Measurements from ENCODE around the gene NTRK3. TPM values are rescaled to one million over a fixed set of nuclear protein-coding genes. Genes with fewer than 3 reads are reported as not detected.

NTRK3 gene
- total RNA-seq, 2 donors from 2014 or later = 0.66 to 5.2 TPM

GRCh38 chr15:87945246-87945645 lies 311.3 kb downstream of the NTRK3 start:
- no peak for TF ChIP-seq CTCF (IDR thresholded peaks at IDR 0.05)
- H3K4me1 ChIP-seq = no peaks in the 10 kb centered on the region
- ATAC-seq (no peak), DNase-seq (no peak)
- 51 to 90% methylated on average over 1 to 3 of the region's 3 CpGs for WGBS, 2 donors
- peaks cover 0 to 4% of the 10 kb centered on the region in 2 donors for H3K27me3 ChIP-seq
- peak overlapping the region in 1 of 4 donors; percentile 30 for H3K27ac ChIP-seq
- H3K36me3 ChIP-seq (replicated peaks in 1 of 2; ENCODE audit: insufficient read depth in 1 of 2, low read depth in 2 of 2) = no peaks in the 10 kb centered on the region
- intact Hi-C loops (cut with DNase I) = no loop called here
- H3K9me3 ChIP-seq = no peaks in the 10 kb centered on the region
- no peak overlapping the region for H3K4me3 ChIP-seq

- TF ChIP-seq POLR2A (IDR thresholded peaks at IDR 0.05) = no peak
- no peak for TF ChIP-seq CTCF (IDR thresholded peaks at IDR 0.05)
- intact Hi-C loops (cut with DNase I) = no loop called here
- 44 to 53% methylated on average over 7 of the region's 7 CpGs for WGBS, 2 donors
- peaks cover 0 to 4% of the 10 kb centered on the region in 2 donors for H3K27me3 ChIP-seq
- H3K27ac ChIP-seq = peak overlapping the region in 1 of 4 donors; percentile 30
- H3K36me3 ChIP-seq (replicated peaks in 1 of 2; ENCODE audit: insufficient read depth in 1 of 2, low read depth in 2 of 2) = no peaks in the 10 kb centered on the region
- no peak overlapping the region for H3K4me3 ChIP-seq
- DNase-seq (no peak), ATAC-seq (peak; percentile 47)
- H3K4me1 ChIP-seq = no peaks in the 10 kb centered on the region
- H3K9me3 ChIP-seq = no peaks in the 10 kb centered on the region
Measured at GRCh38 chr15:87944691-87945090, 311.8 kb downstream of the NTRK3 start.

GRCh38 chr15:87944050-87944449 lies 312.5 kb downstream of the NTRK3 start:
- DNase-seq (no peak), ATAC-seq (no peak)
- Histone ChIP-seq H3K4me1 (no peaks in the 10 kb centered on the region), H3K36me3 (replicated peaks in 1 of 2; ENCODE audit: insufficient read depth in 1 of 2, low read depth in 2 of 2) (no peaks in the 10 kb centered on the region), H3K9me3 (no peaks in the 10 kb centered on the region), H3K27ac (peak overlapping the region in 1 of 4 donors; percentile 17), H3K4me3 (no peak overlapping the region), H3K27me3 (peaks cover 0 to 4% of the 10 kb centered on the region in 2 donors)
- 45 to 53% methylated on average over 3 of the region's 3 CpGs for WGBS, 2 donors
- intact Hi-C loops (cut with DNase I) = no loop called here
- no peak for TF ChIP-seq POLR2A (IDR thresholded peaks at IDR 0.05)

GRCh38 chr15:87943626-87944025 lies 312.9 kb downstream of the NTRK3 start:
- H3K36me3 ChIP-seq (replicated peaks in 1 of 2; ENCODE audit: insufficient read depth in 1 of 2, low read depth in 2 of 2) = no peaks in the 10 kb centered on the region
- H3K4me1 ChIP-seq = no peaks in the 10 kb centered on the region
- no peaks in the 10 kb centered on the region for H3K9me3 ChIP-seq
- H3K27ac ChIP-seq = peak overlapping the region in 1 of 4 donors; percentile 17
- intact Hi-C loops (cut with DNase I) = no loop called here
- 46 to 50% methylated on average over 3 of the region's 3 CpGs for WGBS, 2 donors
- ATAC-seq (no peak), DNase-seq (no peak)
- H3K27me3 ChIP-seq = peaks cover 0 to 4% of the 10 kb centered on the region in 2 donors
- no peak overlapping the region for H3K4me3 ChIP-seq
- TF ChIP-seq POLR2A (IDR thresholded peaks at IDR 0.05) = no peak
- no peak for TF ChIP-seq CTCF (IDR thresholded peaks at IDR 0.05)

GRCh38 chr15:87942316-87942715 lies 314.2 kb downstream of the NTRK3 start:
- Histone ChIP-seq H3K4me3 (no peak overlapping the region), H3K27ac (no peak overlapping the region), H3K36me3 (replicated peaks in 1 of 2; ENCODE audit: insufficient read depth in 1 of 2, low read depth in 2 of 2) (no peaks in the 10 kb centered on the region), H3K9me3 (no peaks in the 10 kb centered on the region), H3K27me3 (peaks cover 0 to 4% of the 10 kb centered on the region in 2 donors), H3K4me1 (no peaks in the 10 kb centered on the region)
- no peak for DNase-seq
- no peak for ATAC-seq
- 33 to 43% methylated on average over 6 of the region's 6 CpGs for WGBS, 2 donors
- intact Hi-C loops (cut with DNase I) = no loop called here
- TF ChIP-seq CTCF (IDR thresholded peaks at IDR 0.05) (no peak), POLR2A (IDR thresholded peaks at IDR 0.05) (no peak)
